ENCODE data around the gene CRELD1.

CRELD1 gene

GRCh38 chr3:9948586-9948985 is 15.0 kb downstream of the CRELD1 start:
- CTCF ChIA-PET = interaction anchor here (1.0 to 1.5 kb wide), 2 partner anchors 15 to 34 kb away, joined by 3 to 5 read pairs; no protein-coding TSS in a partner anchor
- TF ChIP-seq FOXA1 (IDR thresholded peaks at IDR 0.05) (no peak), ARNT (IDR thresholded peaks at IDR 0.05) (no peak), TARDBP (IDR thresholded peaks at IDR 0.05) (no peak), LEF1 (IDR thresholded peaks at IDR 0.05; ENCODE audit: borderline replicate concordance) (no peak), NFRKB (IDR thresholded peaks at IDR 0.05) (no peak), PKNOX1 (IDR thresholded peaks at IDR 0.05) (no peak), SP1 (IDR thresholded peaks at IDR 0.05) (no peak), ELF4 (IDR thresholded peaks at IDR 0.05) (no peak), ZNF384 (IDR thresholded peaks at IDR 0.05) (no peak), SUZ12 (IDR thresholded peaks at IDR 0.05) (no peak), FOXM1 (IDR thresholded peaks at IDR 0.05; ENCODE audit: borderline replicate concordance) (no peak), L3MBTL2 (conservative IDR thresholded peaks at IDR 0.05) (no peak), CTBP1 (IDR thresholded peaks at IDR 0.05; ENCODE audit: borderline replicate concordance) (no peak), BHLHE40 (IDR thresholded peaks at IDR 0.05; ENCODE audit: borderline replicate concordance) (no peak)
- POLR2A ChIA-PET = no interaction called here
- DNase-seq (ENCODE audit: extremely low spot score) = no peak

- ChIA-PET CTCF (interaction anchor here (1.0 to 1.5 kb wide), 2 partner anchors 16 to 34 kb away, joined by 3 to 5 read pairs; no protein-coding TSS in a partner anchor), POLR2A (interaction anchor here (1.2 kb wide), 1 partner anchor 108 kb away, joined by 4 read pairs; no protein-coding TSS in a partner anchor)
- DNase-seq (ENCODE audit: extremely low spot score) = no peak
- no peak for TF ChIP-seq LEF1 (IDR thresholded peaks at IDR 0.05; ENCODE audit: borderline replicate concordance)
- no peak for TF ChIP-seq FOXK2 (IDR thresholded peaks at IDR 0.05)
- no peak for TF ChIP-seq TARDBP (IDR thresholded peaks at IDR 0.05)
- no peak for TF ChIP-seq HDGF (IDR thresholded peaks at IDR 0.05; ENCODE audit: borderline replicate concordance)
- TF ChIP-seq SUZ12 (IDR thresholded peaks at IDR 0.05) = no peak
- no peak for TF ChIP-seq ELF4 (IDR thresholded peaks at IDR 0.05)
- TF ChIP-seq BHLHE40 (IDR thresholded peaks at IDR 0.05; ENCODE audit: borderline replicate concordance) = no peak
- TF ChIP-seq FOXM1 (IDR thresholded peaks at IDR 0.05; ENCODE audit: borderline replicate concordance) = no peak
- TF ChIP-seq NFRKB (IDR thresholded peaks at IDR 0.05) = no peak
- no peak for TF ChIP-seq PKNOX1 (IDR thresholded peaks at IDR 0.05)
- TF ChIP-seq FOXA1 (IDR thresholded peaks at IDR 0.05) = no peak
- no peak for TF ChIP-seq CTBP1 (IDR thresholded peaks at IDR 0.05; ENCODE audit: borderline replicate concordance)
- no peak for TF ChIP-seq L3MBTL2 (conservative IDR thresholded peaks at IDR 0.05)
- no peak for TF ChIP-seq SP1 (IDR thresholded peaks at IDR 0.05)
- TF ChIP-seq ZNF384 (IDR thresholded peaks at IDR 0.05) = no peak
- no peak for TF ChIP-seq ARNT (IDR thresholded peaks at IDR 0.05)
Observed at GRCh38 chr3:9949115-9949514, 15.5 kb downstream of the CRELD1 start.

GRCh38 chr3:9949626-9950025 is 16.0 kb downstream of the CRELD1 start:
- TF ChIP-seq PKNOX1 (IDR thresholded peaks at IDR 0.05) (no peak), LEF1 (IDR thresholded peaks at IDR 0.05; ENCODE audit: borderline replicate concordance) (no peak), FOXM1 (IDR thresholded peaks at IDR 0.05; ENCODE audit: borderline replicate concordance) (no peak), L3MBTL2 (conservative IDR thresholded peaks at IDR 0.05) (no peak), BHLHE40 (IDR thresholded peaks at IDR 0.05; ENCODE audit: borderline replicate concordance) (no peak), SUZ12 (IDR thresholded peaks at IDR 0.05) (no peak), CTBP1 (IDR thresholded peaks at IDR 0.05; ENCODE audit: borderline replicate concordance) (no peak), ELF4 (IDR thresholded peaks at IDR 0.05) (no peak), HDGF (IDR thresholded peaks at IDR 0.05; ENCODE audit: borderline replicate concordance) (no peak), FOXA1 (IDR thresholded peaks at IDR 0.05) (no peak), TARDBP (IDR thresholded peaks at IDR 0.05) (no peak), SP1 (IDR thresholded peaks at IDR 0.05) (no peak), NFRKB (IDR thresholded peaks at IDR 0.05) (no peak), FOXK2 (IDR thresholded peaks at IDR 0.05) (no peak), ZNF384 (IDR thresholded peaks at IDR 0.05) (no peak), ARNT (IDR thresholded peaks at IDR 0.05) (no peak)
- DNase-seq (ENCODE audit: extremely low spot score) = no peak
- ChIA-PET CTCF (interaction anchor here (1.0 to 1.5 kb wide), 2 partner anchors 16 to 33 kb away, joined by 3 to 5 read pairs; no protein-coding TSS in a partner anchor), POLR2A (interaction anchor here (1.2 kb wide), 1 partner anchor 109 kb away, joined by 4 read pairs; no protein-coding TSS in a partner anchor)

- ChIA-PET POLR2A (interaction anchor here (1.0 kb wide), 1 partner anchor 9 kb away, joined by 3 read pairs; no protein-coding TSS in a partner anchor), CTCF (no interaction called here)
- DNase-seq (ENCODE audit: extremely low spot score) = no peak
- TF ChIP-seq TARDBP (IDR thresholded peaks at IDR 0.05) = no peak
- TF ChIP-seq FOXM1 (IDR thresholded peaks at IDR 0.05; ENCODE audit: borderline replicate concordance) = no peak
- no peak for TF ChIP-seq ELF4 (IDR thresholded peaks at IDR 0.05)
- no peak for TF ChIP-seq HDGF (IDR thresholded peaks at IDR 0.05; ENCODE audit: borderline replicate concordance)
Observed at GRCh38 chr3:9951126-9951525, 17.5 kb downstream of the CRELD1 start.

- ChIA-PET POLR2A (interaction anchor here (0.8 to 1.0 kb wide), 2 partner anchors 9 to 18 kb away, joined by 3 read pairs; partner anchors contain the start of gene CRELD1), CTCF (no interaction called here)
- TF ChIP-seq FOXA1 (IDR thresholded peaks at IDR 0.05) = no peak
- no peak for DNase-seq (ENCODE audit: extremely low spot score)
Observed at GRCh38 chr3:9951598-9951961, 17.9 kb downstream of the CRELD1 start.

GRCh38 chr3:9951962-9952805 is 18.6 kb downstream of the CRELD1 start, which contains the start of gene PRRT3:
Gene PRRT3 (minus strand): TSS chr3:9952408. CDS start chr3:9950115, 2,293 bp downstream.
- ChIA-PET CTCF (no interaction called here), POLR2A (interaction anchor here (0.8 to 1.0 kb wide), 2 partner anchors 10 to 19 kb away, joined by 3 read pairs; partner anchors contain the start of gene CRELD1)

More at GRCh38 chr3:9951962-9952805, 18.6 kb downstream of the CRELD1 start, which contains the start of gene PRRT3:
- TF ChIP-seq ZNF384 (IDR thresholded peaks at IDR 0.05) (peak; percentile 54), CTBP1 (IDR thresholded peaks at IDR 0.05; ENCODE audit: borderline replicate concordance) (peak; percentile 4; the same call in 1 of the 2 replicates), FOXA1 (IDR thresholded peaks at IDR 0.05) (no peak), NFRKB (IDR thresholded peaks at IDR 0.05) (no peak), ELF4 (IDR thresholded peaks at IDR 0.05) (no peak), LEF1 (IDR thresholded peaks at IDR 0.05; ENCODE audit: borderline replicate concordance) (no peak), ARNT (IDR thresholded peaks at IDR 0.05) (no peak)
- peak; percentile 67 for DNase-seq (ENCODE audit: extremely low spot score)

Measured in HEK293T (cell line).